HG03460 (cell line): ENCODE results near the gene COL24A1.

Experiments
- ATAC-seq: cut with Tn5 transposase; IDR thresholded peaks from one replicate; pipeline ENCODE4 v1.9.1; 2021; ENCODE audit not compliant: unreplicated experiment

The COL24A1 gene

GRCh38 chr1:86156566-86157455 is at the start of gene COL24A1:
TSS of gene COL24A1 (minus strand) at chr1:86156772. CDS start at chr1:86156396, 376 bp downstream.
- ATAC-seq, result no peak

DNA sequence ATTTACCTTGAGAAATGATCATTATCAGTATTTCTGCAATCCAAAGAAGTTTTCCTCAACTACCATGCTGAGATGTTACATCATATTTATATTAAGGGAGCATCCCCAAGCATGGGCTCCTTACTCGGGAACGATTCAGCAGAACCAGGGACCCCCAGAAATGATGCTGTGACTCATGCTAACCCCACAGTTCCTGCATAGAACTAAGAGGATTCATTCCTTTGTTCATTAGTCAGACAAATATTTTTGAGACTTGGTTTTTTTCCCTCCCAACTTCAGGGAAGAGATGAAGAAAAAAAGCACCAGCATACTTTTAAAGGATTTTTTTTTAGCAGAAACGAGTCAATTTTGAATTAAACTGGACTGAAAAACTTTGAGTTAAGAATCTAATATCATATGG is 49.2 kb upstream of the COL24A1 start:
- no peak for ATAC-seq

GRCh38 chr1:86202552-86203340 is 46.2 kb upstream of the COL24A1 start:
- ATAC-seq, result no peak

DNA sequence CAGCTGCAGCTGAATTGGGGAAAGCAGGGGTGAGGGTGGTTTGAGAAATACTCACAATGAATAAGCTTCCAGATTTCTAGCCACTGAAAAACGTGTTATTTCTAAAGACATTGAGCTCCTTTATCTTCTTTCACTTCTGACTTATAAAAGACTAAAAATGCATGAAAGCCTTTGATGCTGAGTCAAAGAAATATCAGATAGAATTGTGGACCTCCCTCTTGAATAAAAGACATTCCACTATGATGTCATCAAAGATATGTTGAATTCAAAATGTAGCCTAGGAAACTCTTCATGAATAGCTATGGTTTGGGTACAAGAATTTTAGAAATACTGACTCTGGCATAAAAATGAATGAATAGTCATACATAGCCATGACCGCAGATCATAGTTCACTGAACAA is 44.7 kb upstream of the COL24A1 start:
- no peak for ATAC-seq

DNA sequence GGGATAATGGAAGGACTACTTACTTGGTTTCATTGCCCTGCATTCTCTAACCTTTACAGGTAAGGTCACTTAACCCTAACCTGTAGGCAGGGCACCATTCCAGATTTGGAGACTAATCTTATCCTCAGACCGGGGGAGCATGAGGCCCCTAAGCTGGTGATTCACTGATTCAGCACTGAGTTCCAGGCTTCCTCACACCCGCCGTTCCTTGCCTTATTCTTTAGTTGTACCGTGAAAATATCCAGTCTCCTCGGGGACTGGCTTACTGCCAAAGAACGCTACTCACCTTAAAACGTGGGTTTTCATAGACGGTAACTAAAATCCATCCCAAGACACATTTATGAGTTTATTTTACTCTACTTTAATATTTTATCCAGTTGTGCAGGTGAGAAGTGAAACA is 44.3 kb upstream of the COL24A1 start:
- ATAC-seq, result no peak

- no peak for ATAC-seq
Observed at GRCh38 chr1:86197206-86197855, 40.8 kb upstream of the COL24A1 start.

DNA sequence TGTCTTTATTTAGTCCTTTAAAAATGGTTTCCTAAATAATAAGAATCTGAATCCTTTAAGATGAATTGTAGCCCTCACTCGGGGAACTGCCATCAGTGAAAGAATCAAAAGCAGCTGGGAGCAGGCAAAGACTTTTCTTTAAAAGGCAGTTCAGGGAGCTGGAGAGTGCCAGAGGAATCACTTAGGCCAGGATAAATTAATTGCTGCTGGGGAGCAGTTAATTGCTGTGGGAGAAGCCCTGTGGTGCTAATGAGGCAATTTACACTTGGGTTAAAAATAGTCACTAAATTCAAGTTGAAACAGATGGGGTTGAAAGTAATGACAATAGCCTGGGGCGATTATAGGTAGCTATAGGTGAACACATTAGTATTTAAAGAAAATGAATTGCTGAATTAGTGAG is 38.7 kb upstream of the COL24A1 start:
- no peak for ATAC-seq

GRCh38 chr1:86194491-86195034 is 38.0 kb upstream of the COL24A1 start:
- no peak for ATAC-seq

DNA sequence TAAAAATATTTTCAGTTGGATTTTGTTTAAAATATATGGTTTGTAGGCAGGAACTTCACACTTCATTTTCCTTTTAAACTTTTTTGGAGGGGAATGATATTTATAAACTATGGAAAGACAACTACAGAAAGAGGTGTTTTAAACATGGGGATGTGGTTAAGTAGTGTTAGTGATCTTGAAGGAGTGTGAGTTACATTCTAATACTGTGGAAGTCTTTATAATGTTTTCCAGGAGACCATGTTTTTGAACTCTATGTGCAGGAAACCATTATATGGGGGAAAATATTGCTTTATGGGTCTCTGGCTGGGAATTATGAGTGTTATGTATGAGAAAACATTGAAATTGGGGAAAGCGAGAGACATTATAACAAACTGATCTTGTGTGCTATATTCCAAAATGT is 35.8 kb upstream of the COL24A1 start:
- no peak for ATAC-seq

DNA sequence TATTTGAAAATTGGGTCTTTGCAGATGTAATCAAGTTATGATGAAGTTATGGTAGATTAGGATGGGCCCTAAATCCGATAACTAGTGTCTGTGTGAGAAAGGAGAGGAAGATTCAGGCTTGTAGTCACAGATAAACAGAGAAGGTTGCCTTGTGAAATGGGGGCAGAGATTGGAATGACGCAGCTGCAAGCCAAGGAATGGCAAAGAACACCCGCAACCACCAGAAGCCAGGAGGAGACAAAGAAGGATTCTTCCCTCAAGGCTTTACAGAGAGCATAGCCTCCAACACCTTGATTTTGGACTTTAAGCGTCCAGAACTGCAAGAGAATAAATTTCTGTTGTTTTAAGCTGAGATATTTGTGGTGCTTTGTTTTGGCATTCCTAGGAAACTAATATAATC is 35.4 kb upstream of the COL24A1 start:
- no peak for ATAC-seq

DNA sequence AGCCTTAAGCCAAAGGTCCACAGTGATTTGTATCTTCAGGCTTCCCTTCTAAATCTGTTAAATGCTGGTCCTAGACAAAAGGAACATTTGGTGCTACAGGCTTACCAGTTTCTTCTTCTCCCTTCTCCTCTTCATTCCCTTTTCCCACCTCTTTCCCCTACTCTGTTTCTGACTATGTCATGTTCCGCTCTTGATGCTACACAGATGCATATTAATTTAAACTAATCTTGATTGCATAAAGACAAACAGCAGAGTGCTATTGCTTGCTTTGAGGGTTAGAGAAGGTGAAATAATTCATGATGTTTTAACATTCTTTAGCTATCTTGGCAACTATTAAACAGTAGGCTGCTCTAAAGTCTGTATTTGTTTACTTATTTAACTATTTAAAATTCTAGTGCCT is 34.3 kb upstream of the COL24A1 start:
- no peak for ATAC-seq

DNA sequence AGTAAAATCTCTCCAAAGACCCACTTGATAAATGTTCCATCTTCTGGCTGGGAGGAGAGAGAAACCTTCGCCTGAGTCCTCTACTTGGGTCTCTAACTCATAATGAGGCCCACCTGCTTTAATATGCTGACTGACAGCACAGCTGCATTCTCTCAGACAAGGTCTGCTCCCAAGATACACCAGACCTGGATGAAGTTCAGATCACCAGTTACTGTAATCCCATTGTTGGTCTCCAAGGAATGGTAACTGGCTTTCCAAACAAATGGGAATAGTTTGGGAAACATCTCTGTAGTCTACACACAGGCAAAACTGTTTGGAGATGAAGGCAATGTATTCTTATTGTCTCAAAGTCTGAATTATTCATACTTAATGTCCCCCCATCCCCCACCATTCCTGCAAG is 27.9 kb upstream of the COL24A1 start:
- ATAC-seq, result no peak

- ATAC-seq, result no peak
Observed at GRCh38 chr1:86183810-86184209, 27.2 kb upstream of the COL24A1 start.

DNA sequence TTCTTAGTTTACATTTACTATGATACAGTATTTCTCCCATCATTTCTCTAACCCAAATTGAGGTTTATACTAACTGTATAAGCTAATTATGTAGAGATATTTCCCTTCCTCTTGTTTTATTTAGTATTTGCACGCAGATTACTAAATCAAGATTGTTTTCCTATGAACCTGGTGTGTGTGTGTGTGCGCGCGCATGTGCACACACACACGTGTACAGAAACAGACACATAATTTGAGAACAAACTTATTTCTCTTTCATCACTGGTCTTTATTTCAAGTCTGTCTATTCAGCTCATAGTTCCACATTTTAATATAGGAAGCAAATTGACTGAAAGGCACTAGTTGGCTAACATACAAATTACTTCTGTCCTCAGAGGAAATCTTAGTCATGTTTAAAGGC is 19.7 kb upstream of the COL24A1 start:
- no peak for ATAC-seq

GRCh38 chr1:86175756-86176155 is 19.2 kb upstream of the COL24A1 start:
- no peak for ATAC-seq

GRCh38 chr1:86169625-86170024 is 13.1 kb upstream of the COL24A1 start:
- no peak for ATAC-seq

GRCh38 chr1:86159800-86160199 is 3.2 kb upstream of the COL24A1 start:
- no peak for ATAC-seq

GRCh38 chr1:86155807-86156565 is 586 bp downstream of the COL24A1 start:
- no peak for ATAC-seq

DNA sequence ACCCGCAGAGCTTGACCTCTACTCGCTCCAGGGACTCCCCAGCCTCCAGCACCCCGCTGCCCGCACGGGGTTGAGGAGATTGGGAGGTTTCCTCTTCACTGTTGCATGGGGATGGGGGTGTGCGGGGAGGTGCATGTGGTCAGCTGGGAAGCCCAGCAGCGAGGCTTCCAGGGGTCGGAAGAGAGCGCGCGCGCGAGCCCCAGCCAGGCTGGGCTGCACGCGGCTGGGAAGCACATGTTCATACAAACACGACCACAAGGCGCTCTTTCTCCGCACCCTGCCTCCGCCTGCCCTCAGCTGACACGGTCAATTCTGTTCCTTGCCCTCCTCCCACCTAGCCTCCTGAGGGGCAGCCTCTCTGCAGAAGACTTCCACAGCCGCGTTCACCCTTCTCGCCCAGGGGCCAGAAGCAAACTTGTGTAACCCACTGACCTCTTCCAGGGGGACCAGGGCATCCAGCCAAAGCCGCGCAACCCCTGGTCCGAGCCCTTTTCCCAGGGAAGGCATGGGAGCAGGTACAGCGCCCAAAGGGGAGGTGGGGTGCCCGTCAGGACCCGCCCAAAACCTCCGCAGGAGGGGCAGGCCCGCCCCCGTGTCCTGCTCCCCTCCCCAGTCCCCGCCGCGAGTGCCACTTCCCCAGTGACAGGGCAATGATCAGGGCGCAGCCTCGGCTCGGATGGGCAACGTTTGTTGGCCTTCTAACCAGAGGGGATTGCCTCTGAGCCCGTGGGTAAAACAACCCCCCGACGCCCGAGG is 1.3 kb downstream of the COL24A1 start:
- ATAC-seq, result no peak

DNA sequence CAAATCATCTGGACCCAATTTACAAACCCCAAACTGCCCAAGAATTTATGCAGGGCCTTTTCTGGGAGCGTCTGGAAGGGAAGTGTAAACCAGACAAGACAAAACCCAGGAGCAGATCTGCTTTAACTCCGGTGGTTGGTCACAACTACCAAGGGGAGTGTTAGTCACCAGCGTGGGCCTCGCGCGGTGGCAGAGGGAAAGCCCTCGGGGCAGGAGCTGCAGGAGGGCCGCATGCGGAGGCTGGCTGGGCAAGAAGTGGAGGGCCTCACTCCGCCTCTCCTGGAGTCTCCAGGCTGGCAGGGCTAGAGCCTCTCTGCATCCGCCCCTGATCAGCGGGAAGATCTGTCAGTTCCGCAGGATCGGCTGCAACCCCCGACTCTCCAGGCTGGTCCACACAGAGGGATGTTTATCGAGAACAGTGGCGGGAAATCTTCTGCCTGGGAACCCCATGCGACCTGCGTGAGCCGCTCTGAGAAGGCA is 2.0 kb downstream of the COL24A1 start:
- no peak for ATAC-seq
